ENCODE data around the gene PLCXD3.

The PLCXD3 gene

GRCh38 chr5:41457094-41457493, 53.3 kb downstream of the PLCXD3 start:
- H3K36me3 Mint-ChIP-seq (ENCODE audit: low read depth): no peaks in the 10 kb centered on the region
- no peak for TF ChIP-seq CTCF (IDR thresholded peaks at IDR 0.05)
- H3K9me3 Mint-ChIP-seq: no peaks in the 10 kb centered on the region
- DNase-seq: no peak
- no peaks in the 10 kb centered on the region for H3K27me3 Mint-ChIP-seq (ENCODE audit: low read depth, poor library complexity)
- H3K4me3 Mint-ChIP-seq: no peak overlapping the region
- H3K4me1 Mint-ChIP-seq: peaks cover 17% of the 10 kb centered on the region
- H3K27ac Mint-ChIP-seq: no peak overlapping the region

GRCh38 chr5:41452506-41452905, 57.9 kb downstream of the PLCXD3 start:
- TF ChIP-seq CTCF (IDR thresholded peaks at IDR 0.05): no peak
- Mint-ChIP-seq H3K4me1 (peaks cover under 1% of the 10 kb centered on the region), H3K27ac (no peak overlapping the region), H3K27me3 (ENCODE audit: low read depth, poor library complexity) (no peaks in the 10 kb centered on the region), H3K4me3 (no peak overlapping the region), H3K9me3 (no peaks in the 10 kb centered on the region), H3K36me3 (ENCODE audit: low read depth) (no peaks in the 10 kb centered on the region)
- no peak for DNase-seq

GRCh38 chr5:41447650-41448510, 62.5 kb downstream of the PLCXD3 start:
- DNase-seq: no peak
- Mint-ChIP-seq H3K27ac (no peak overlapping the region), H3K4me3 (no peak overlapping the region), H3K9me3 (no peaks in the 10 kb centered on the region), H3K36me3 (ENCODE audit: low read depth) (no peaks in the 10 kb centered on the region), H3K4me1 (no peaks in the 10 kb centered on the region), H3K27me3 (ENCODE audit: low read depth, poor library complexity) (no peaks in the 10 kb centered on the region)
- TF ChIP-seq CTCF (IDR thresholded peaks at IDR 0.05): no peak

GRCh38 chr5:41445937-41446563, 64.4 kb downstream of the PLCXD3 start:
- no peak for TF ChIP-seq CTCF (IDR thresholded peaks at IDR 0.05)
- no peak overlapping the region for H3K4me3 Mint-ChIP-seq
- H3K27ac Mint-ChIP-seq: no peak overlapping the region
- no peaks in the 10 kb centered on the region for H3K36me3 Mint-ChIP-seq (ENCODE audit: low read depth)
- H3K9me3 Mint-ChIP-seq: no peaks in the 10 kb centered on the region
- no peak for DNase-seq
- H3K4me1 Mint-ChIP-seq: no peaks in the 10 kb centered on the region
- no peaks in the 10 kb centered on the region for H3K27me3 Mint-ChIP-seq (ENCODE audit: low read depth, poor library complexity)

- Mint-ChIP-seq H3K4me1 (no peaks in the 10 kb centered on the region), H3K36me3 (ENCODE audit: low read depth) (no peaks in the 10 kb centered on the region), H3K4me3 (no peak overlapping the region), H3K9me3 (no peaks in the 10 kb centered on the region), H3K27me3 (ENCODE audit: low read depth, poor library complexity) (peaks cover 6% of the 10 kb centered on the region), H3K27ac (no peak overlapping the region)
- no peak for TF ChIP-seq CTCF (IDR thresholded peaks at IDR 0.05)
- DNase-seq: no peak
Measured at GRCh38 chr5:41435276-41435675, 75.1 kb downstream of the PLCXD3 start.

Data from nephron progenitor cell (in vitro differentiated cells).